HL-60 (cell line): ENCODE results near the gene WDR7.

Experiments
- DNase-seq, 2 experiments: peaks; one replicate each; pipeline ENCODE4 v3.0.0-alpha.2; 2010 to 2020; ENCODE audit warnings: low read depth in 1 of 2, low spot score in 1 of 2
- H3K27ac ChIP-seq: fragments of 250-450 bp; sonication (Bioruptor Pico); replicated peaks from 2 replicates; pipeline ENCODE4 v1.5.1; 2020; ENCODE audit warnings: mild to moderate bottlenecking, moderate library complexity
- H3K27me3 ChIP-seq: fragments of 250-450 bp; sonication (Bioruptor Pico); 2 replicates; pipeline ENCODE4 v1.5.1; 2021; ENCODE audit warnings: mild to moderate bottlenecking, moderate library complexity; ENCODE audit not compliant: insufficient read depth, poor library complexity, severe bottlenecking
- H3K4me3 ChIP-seq: replicated peaks from 2 replicates; pipeline ENCODE4 v1.5.1; 2011; ENCODE audit warnings: mild to moderate bottlenecking, control low read depth, low read length; ENCODE audit not compliant: insufficient read depth
- CTCF ChIP-seq: IDR thresholded peaks from one replicate; pipeline ENCODE4 v1.5.1; 2011; ENCODE audit warnings: low read length, control low read depth, inconsistent platforms; ENCODE audit not compliant: insufficient read depth
- GABPA ChIP-seq: IDR thresholded peaks from 2 replicates; pipeline ENCODE4 v1.6.1; 2012; ENCODE audit warnings: low read depth
- POLR2AphosphoS5 ChIP-seq: IDR thresholded peaks from 2 replicates; pipeline ENCODE4 v1.6.1; 2012; ENCODE audit warnings: low read depth
- SPI1 ChIP-seq: IDR thresholded peaks from 2 replicates; pipeline ENCODE4 v1.6.1; 2012; ENCODE audit warnings: low read depth, mild to moderate bottlenecking, borderline replicate concordance
- TF ChIP-seq, protein P1 (sequence below): IDR thresholded peaks from 2 replicates; pipeline ENCODE4 v1.6.1; 2012; ENCODE audit warnings: low read depth; ENCODE audit not compliant: insufficient replicate concordance

The WDR7 gene

GRCh38 chr18:56637176-56637575, 14.0 kb upstream of the WDR7 start:
- H3K4me3 ChIP-seq, result peak overlapping the region; percentile 88
- no peak for DNase-seq
- no peak for TF ChIP-seq GABPA
- TF ChIP-seq SPI1, result no peak
- TF ChIP-seq CTCF, result no peak
- TF ChIP-seq POLR2AphosphoS5, result no peak
- TF ChIP-seq, protein P1, sequence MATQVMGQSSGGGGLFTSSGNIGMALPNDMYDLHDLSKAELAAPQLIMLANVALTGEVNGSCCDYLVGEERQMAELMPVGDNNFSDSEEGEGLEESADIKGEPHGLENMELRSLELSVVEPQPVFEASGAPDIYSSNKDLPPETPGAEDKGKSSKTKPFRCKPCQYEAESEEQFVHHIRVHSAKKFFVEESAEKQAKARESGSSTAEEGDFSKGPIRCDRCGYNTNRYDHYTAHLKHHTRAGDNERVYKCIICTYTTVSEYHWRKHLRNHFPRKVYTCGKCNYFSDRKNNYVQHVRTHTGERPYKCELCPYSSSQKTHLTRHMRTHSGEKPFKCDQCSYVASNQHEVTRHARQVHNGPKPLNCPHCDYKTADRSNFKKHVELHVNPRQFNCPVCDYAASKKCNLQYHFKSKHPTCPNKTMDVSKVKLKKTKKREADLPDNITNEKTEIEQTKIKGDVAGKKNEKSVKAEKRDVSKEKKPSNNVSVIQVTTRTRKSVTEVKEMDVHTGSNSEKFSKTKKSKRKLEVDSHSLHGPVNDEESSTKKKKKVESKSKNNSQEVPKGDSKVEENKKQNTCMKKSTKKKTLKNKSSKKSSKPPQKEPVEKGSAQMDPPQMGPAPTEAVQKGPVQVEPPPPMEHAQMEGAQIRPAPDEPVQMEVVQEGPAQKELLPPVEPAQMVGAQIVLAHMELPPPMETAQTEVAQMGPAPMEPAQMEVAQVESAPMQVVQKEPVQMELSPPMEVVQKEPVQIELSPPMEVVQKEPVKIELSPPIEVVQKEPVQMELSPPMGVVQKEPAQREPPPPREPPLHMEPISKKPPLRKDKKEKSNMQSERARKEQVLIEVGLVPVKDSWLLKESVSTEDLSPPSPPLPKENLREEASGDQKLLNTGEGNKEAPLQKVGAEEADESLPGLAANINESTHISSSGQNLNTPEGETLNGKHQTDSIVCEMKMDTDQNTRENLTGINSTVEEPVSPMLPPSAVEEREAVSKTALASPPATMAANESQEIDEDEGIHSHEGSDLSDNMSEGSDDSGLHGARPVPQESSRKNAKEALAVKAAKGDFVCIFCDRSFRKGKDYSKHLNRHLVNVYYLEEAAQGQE, result no peak
- no peaks in the 10 kb centered on the region for H3K27me3 ChIP-seq
- H3K27ac ChIP-seq, result peak overlapping the region; percentile 92

DNA sequence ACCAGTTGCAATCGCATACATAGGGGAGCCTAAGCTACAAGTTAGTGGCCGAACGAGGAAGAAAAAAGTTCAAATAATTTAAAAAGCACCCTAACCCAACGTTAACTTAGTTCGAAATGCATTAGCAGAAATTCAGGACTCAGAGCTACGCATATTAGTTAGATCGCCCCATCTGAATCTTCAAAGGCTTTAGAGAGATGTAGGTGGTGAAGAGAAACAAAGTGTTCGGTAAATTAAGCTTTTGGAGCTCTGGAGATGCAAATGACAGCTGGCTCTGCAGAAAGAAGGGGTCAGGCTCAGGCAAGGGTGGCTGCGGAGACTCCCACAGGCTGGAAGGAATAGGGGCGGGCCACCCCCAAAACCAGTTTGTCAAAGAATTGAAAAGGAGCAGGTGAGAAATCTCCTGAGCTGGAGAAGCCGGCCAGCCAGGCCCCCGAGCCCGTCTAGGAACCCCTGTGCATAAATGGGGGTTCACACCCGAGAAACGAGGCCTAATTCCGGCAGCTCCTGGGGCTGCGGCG, 13.4 kb upstream of the WDR7 start:
- H3K27me3 ChIP-seq, result no peaks in the 10 kb centered on the region
- TF ChIP-seq POLR2AphosphoS5, result no peak
- no peak for TF ChIP-seq SPI1
- no peak for TF ChIP-seq GABPA
- TF ChIP-seq, protein P1, result no peak
- no peak for TF ChIP-seq CTCF
- peak in 1 of 2 experiments; percentile 14 for DNase-seq
- H3K4me3 ChIP-seq, result peak overlapping the region; percentile 88
- peak overlapping the region; percentile 92 for H3K27ac ChIP-seq

DNA sequence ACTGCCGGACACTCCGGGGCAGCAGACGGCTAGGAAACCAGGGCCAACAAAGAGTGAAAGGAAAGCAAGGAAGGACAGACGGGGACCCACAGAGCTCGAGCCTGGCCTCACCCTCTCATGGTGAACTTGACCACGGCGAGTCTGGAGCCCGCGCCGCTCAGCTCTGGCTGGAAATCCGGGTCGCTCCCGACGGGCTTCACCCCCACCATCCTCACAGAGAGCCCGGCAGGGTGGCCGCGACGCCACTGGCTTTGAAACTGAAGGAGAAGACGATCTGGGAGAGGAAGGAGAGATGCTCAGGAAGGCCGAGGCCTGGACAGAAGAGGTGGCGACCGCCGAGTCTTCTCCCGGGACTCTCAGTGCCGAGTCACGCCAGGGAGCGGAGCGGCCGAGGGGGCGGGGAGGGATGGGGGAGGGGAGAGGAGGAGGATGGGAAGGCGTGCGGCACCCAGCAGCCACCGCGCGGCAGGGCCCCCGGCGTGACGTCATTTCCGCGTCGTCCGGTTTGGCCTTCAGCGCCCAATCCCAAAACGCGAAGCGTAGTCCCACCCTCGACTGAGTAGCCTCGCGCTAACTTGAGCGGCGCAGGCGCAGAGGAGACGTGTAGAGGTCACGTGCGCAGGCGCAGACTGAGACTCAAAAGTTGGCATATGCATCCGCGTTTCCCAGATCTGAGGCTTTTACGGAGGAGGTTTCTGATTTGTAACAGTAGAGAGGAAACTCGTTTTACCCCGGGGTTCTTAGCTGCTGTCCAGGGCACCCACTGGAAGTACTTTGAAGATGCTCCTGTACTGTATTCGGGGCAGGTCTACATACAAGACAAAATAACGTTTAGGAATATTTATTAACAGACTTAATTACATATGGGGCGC, 12.7 kb upstream of the WDR7 start, which contains the start of gene TXNL1:
Gene TXNL1, minus strand, starts transcription at position 361 of the 872 bp plus-strand sequence. Its CDS starts 152 bp downstream, at position 209.
- DNase-seq, result peak; percentile 100
- Histone ChIP-seq H3K4me3 (peak within 1 kb of the TSS; percentile 88), H3K27ac (peak within 1 kb of the TSS; percentile 92), H3K27me3 (no peaks in the 10 kb centered on the region)
- TF ChIP-seq, protein P1, result no peak
- TF ChIP-seq SPI1 (no peak), CTCF (no peak), GABPA (peak; percentile 66), POLR2AphosphoS5 (peak; percentile 82)
